ENCODE data around the gene TPPP3.
"Not testable (repeated sequence)": the region's sequence is repeated elsewhere in the genome, so short reads cannot be mapped to it uniquely, and the experiment has no call there.

Gene TPPP3

GRCh38 chr16:67425580-67425979 is 32.3 kb upstream of the TPPP3 start:
- no peak for DNase-seq

GRCh38 chr16:67425061-67425460 is 31.8 kb upstream of the TPPP3 start:
- no peak for DNase-seq

- no peak for DNase-seq
Observed at GRCh38 chr16:67424261-67424615, 30.9 kb upstream of the TPPP3 start.

GRCh38 chr16:67423611-67424260 is 30.4 kb upstream of the TPPP3 start:
- no peak for DNase-seq

- no peak for DNase-seq
Observed at GRCh38 chr16:67423015-67423414, 29.7 kb upstream of the TPPP3 start.

- DNase-seq: no peak
Observed at GRCh38 chr16:67421030-67421429, 27.7 kb upstream of the TPPP3 start.

- no peak for DNase-seq
Observed at GRCh38 chr16:67419931-67420330, 26.6 kb upstream of the TPPP3 start.

- DNase-seq: no peak
Observed at GRCh38 chr16:67419502-67419901, 26.2 kb upstream of the TPPP3 start.

GRCh38 chr16:67417333-67418061 is 24.2 kb upstream of the TPPP3 start:
- no peak for DNase-seq

GRCh38 chr16:67415872-67416793 is 22.8 kb upstream of the TPPP3 start, which contains the start of gene ZDHHC1:
ZDHHC1 (minus strand) TSS chr16:67416477; CDS start chr16:67407775, 8,702 bp downstream.
- DNase-seq: peak; percentile 23

- not testable (repeated sequence) for DNase-seq
Observed at GRCh38 chr16:67415421-67415820, 22.1 kb upstream of the TPPP3 start.

- no peak for DNase-seq
Observed at GRCh38 chr16:67413978-67414911, 20.9 kb upstream of the TPPP3 start.

- DNase-seq: no peak
Observed at GRCh38 chr16:67412294-67412693, 19.0 kb upstream of the TPPP3 start.

- no peak for DNase-seq
Observed at GRCh38 chr16:67411339-67411738, 18.0 kb upstream of the TPPP3 start.

GRCh38 chr16:67409631-67410030 is 16.3 kb upstream of the TPPP3 start:
- DNase-seq: no peak

- DNase-seq: no peak
Observed at GRCh38 chr16:67407788-67408452, 14.6 kb upstream of the TPPP3 start.

GRCh38 chr16:67407176-67407787 is 14.0 kb upstream of the TPPP3 start:
- no peak for DNase-seq

- no peak for DNase-seq
Observed at GRCh38 chr16:67406111-67406971, 13.0 kb upstream of the TPPP3 start.

GRCh38 chr16:67405336-67405735 is 12.0 kb upstream of the TPPP3 start:
- DNase-seq: no peak

GRCh38 chr16:67404740-67405226 is 11.5 kb upstream of the TPPP3 start:
- DNase-seq: no peak
